ENCODE measurements around the gene PTPRN.
"Not testable (repeated sequence)": the region's sequence is repeated elsewhere in the genome, so short reads cannot be mapped to it uniquely, and the experiment has no call there.

Gene PTPRN

GRCh38 chr2:219296631-219297391, 12.4 kb downstream of the PTPRN start:
- FAIRE-seq, result no peak
- no peak for TF ChIP-seq POLR2A (IDR thresholded peaks at IDR 0.05; ENCODE audit: low read depth, low read length)

DNA sequence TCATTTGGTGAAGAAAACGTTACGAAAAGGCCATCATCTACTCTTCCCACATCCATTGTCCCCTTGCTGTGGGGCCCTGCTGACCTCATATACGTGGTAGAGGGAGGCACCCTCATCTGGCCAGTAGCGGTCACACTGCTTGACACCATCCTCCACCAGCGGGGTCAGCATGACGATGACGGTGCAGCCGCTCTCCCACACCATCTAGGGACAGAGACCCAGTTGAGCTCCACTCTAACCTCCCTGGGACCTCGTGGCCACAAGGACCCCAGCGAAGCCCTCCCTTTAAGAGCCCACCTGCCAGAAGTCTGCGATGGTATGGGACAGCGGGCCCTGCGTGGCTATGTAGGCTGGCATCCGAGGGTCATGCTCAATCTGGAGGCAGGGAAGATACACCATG, 13.1 kb downstream of the PTPRN start:
- FAIRE-seq (no peak), DNase-seq (ENCODE audit: insufficient read length, low spot score) (no peak)
- no peak for TF ChIP-seq POLR2A (IDR thresholded peaks at IDR 0.05; ENCODE audit: low read depth, low read length)

More at GRCh38 chr2:219296631-219297391, 12.4 kb downstream of the PTPRN start:
- DNase-seq (ENCODE audit: insufficient read length, low spot score), result no peak

DNA sequence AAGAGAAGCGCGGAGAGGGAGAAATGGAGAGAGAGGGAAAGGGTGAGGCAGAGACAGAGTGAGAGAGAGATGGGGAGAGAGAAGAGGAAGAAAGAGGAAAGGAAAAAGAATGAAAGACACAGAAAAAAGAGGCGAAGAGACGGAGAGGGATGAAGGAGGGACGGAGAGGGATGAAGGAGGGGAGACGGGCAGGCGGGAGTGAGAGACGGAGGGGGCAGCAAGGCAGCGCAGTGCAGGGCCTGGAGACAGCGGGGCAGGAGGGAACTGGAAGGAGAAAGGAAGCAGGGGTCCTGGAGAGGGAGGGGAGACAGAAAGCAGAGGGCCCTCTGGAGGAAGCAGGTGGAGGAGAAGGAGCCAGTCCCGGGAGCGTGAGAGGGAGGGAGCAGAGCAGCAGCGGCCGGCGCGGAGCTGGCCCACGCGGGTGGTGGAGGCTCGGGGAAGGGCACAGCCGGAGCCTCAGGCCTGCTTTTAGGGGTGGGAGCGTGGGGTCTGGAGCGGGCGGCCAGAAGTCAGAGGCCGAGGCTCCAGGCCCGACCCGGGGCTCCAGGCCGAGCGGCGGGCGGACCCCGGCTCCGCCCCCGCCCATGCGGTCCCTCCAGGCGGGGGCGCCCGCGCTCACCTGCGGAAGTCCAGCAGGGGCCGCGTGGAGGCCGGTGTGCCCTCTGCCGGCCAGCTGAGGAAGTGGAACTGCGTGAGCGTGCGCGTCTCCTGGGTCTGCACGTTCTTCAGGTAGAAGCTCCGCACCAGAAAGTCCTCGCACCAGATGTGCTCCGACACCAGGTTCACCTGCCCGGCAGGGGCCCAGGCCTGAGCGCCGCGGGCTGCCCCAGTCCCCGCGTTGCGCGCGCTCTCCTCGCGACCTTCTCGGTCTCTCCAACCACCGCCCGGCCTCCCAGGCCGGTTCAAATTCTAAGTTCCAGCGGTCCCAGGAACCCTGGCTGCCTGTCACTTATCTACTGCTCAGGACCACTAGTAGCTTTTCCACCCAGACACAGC, 14.5 kb downstream of the PTPRN start:
- DNase-seq (ENCODE audit: insufficient read length, low spot score), result peak; percentile 87
- no peak for FAIRE-seq
- peak; percentile 28; the same call in 1 of the 2 replicates for TF ChIP-seq POLR2A (IDR thresholded peaks at IDR 0.05; ENCODE audit: low read depth, low read length)

DNA sequence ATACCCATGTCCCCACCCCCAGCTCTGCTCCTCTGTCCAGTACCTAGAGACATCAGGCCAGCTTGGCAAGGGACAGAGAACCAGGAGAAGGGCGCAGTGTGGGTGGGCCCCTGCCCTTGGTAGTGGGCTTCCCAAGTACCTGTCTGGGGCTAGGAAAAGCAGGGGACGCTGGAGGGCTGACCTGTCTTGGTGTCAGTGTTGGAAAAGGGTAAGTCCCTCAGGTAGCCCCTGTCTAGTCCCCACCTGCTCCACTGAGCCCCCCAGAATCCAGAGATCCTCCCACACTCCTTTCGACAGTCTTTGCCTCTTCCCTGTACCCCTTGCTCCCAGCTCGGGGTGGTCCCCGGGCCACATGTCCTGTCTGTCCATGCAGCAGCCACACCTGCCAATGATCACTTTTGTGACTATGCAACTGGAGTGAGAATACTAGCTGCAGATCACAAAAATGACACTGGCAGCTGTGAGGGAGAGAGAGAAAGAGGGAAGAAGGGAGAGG, 15.4 kb downstream of the PTPRN start:
- no peak for TF ChIP-seq POLR2A (IDR thresholded peaks at IDR 0.05; ENCODE audit: low read depth, low read length)
- no peak for DNase-seq (ENCODE audit: insufficient read length, low spot score)
- no peak for FAIRE-seq

GRCh38 chr2:219292616-219293015, 16.6 kb downstream of the PTPRN start:
- FAIRE-seq, result no peak
- no peak for DNase-seq (ENCODE audit: insufficient read length, low spot score)
- no peak for TF ChIP-seq POLR2A (IDR thresholded peaks at IDR 0.05; ENCODE audit: low read depth, low read length)

DNA sequence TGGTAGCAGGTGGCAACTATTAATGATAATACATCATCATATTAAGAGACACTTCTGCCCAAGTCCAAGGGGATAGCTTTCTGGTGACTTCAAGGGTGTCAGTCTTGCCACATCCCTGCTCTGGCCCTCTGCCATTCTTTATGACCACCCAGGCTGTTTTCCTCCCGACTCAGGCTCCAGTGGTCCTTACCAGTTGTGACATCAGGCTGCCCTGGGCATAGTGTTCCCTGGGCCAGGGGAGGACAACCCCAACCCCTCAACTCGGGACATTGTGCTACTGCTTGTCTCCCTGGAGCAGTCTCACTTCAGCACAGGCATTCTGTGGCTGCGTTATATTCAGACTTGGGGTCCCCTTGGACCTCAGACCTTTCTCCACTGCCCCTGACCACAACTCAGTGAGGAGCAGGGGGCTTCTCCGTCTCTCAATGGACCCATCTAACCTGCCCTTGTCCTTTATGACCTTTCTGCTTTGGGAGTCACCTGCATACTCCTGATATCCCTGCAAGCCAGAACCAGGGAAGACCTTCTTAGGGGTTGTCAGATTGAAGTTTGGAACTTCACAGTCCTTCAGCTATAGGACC, 17.2 kb downstream of the PTPRN start:
- FAIRE-seq (no peak), DNase-seq (ENCODE audit: insufficient read length, low spot score) (no peak)
- TF ChIP-seq POLR2A (IDR thresholded peaks at IDR 0.05; ENCODE audit: low read depth, low read length), result no peak

DNA sequence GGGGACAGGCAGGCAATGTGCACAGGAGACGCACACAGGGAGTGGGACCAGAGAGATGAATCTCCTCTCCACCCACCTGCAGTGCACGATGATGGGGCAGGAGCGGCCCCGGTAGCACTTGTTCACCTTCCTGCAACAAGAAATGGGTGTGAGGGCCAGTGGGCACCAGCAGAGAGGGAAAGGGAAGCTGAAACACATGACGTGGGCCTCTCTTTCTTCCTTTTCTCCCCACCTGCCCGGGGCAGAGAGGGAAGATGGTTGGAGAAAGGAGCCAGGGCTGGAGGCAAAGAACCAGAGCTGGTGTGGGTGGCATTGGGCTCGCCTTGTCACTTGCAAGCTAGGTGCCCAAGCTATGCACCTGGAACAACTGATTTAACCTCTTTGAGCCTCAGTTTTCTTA, 17.8 kb downstream of the PTPRN start:
- no peak for TF ChIP-seq POLR2A (IDR thresholded peaks at IDR 0.05; ENCODE audit: low read depth, low read length)
- no peak for DNase-seq (ENCODE audit: insufficient read length, low spot score)
- FAIRE-seq, result no peak

DNA sequence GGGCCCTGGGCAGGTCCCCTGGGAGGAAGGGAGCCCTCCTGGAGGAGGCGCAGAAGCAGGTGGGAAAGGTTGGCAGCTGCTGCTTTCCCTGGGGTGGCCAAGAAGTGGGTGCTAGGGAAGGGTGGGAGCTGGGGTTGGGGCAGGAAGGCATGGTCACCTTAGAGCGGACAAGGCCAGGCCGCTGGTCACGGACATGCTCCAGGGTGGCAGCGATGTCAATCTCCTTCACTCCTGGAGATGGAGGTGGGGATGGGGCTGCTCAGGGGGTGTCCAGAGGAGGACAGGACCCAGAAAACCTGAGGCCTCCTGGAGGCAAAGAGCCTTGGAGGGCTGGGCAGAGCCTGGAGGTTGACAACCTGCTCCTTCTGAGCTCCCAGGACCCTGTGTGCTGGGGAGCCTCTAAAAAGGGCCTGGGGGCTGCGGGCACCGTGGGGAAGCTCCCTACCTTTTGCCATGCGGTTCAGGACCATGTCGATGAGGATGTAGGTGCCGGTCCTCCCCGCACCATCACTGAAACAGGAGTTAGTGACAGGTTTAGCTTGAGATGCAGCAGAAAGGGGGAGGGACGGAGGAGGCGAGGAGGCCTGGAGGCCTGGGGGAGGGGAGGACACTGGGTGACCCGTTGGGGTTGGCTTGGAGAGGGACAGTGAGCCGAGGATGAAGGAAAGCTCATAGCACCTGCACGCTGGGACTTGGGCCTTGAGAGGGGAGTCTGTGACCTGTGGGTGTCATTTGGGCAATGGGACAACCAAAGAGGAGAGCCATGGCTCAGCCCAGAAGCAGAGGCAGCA, 18.6 kb downstream of the PTPRN start:
- DNase-seq (ENCODE audit: insufficient read length, low spot score), result no peak
- no peak for TF ChIP-seq POLR2A (IDR thresholded peaks at IDR 0.05; ENCODE audit: low read depth, low read length)
- FAIRE-seq, result no peak

DNA sequence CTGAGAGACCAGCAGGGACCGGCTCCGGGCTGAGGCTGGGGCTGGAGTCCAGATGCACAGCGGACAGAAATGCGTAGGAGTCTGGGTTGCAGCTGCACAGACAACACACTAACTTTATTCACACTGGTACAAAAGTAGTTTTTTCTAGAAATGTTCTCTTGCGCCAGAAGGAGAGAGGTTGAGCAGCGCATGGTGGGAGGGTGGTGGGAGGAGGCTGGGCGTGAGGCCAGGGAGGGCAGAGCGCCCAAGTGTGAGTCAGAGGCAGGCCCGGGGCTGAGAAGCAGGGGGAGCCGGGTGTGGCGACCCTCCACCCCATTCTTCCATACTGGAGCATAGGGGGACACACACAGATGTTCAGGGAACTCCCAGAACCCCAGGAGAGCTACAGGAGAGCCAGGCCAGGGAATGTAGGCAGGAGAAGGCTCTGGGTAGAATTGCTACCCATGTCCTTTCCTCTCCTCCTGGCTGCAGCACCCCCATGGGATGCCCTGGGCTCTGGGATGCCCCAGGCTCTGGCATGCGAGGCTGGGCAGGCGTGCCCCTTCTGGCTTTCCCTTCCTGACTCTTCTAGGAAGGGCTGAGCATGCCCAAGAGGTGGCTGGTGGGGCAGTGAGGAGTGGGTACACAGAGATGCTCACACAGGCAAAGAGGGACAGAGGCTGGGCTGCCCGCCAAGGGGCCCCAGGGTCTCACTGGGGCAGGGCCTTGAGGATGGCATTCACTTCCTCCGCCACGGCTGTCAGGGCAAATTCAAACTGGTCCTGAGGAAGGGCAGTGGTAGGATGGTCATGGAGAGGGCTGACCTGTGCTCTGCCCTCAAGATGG, 19.5 kb downstream of the PTPRN start:
- no peak for FAIRE-seq

GRCh38 chr2:219289195-219289536, 20.0 kb downstream of the PTPRN start:
- no peak for FAIRE-seq
- DNase-seq (ENCODE audit: insufficient read length, low spot score), result no peak
- TF ChIP-seq POLR2A (IDR thresholded peaks at IDR 0.05; ENCODE audit: low read depth, low read length), result no peak

More for the DNA sequence above, 19.5 kb downstream of the PTPRN start:
- DNase-seq (ENCODE audit: insufficient read length, low spot score), result peak; percentile 76
- TF ChIP-seq POLR2A (IDR thresholded peaks at IDR 0.05; ENCODE audit: low read depth, low read length), result no peak

- no peak for TF ChIP-seq POLR2A (IDR thresholded peaks at IDR 0.05; ENCODE audit: low read depth, low read length)
- DNase-seq (ENCODE audit: insufficient read length, low spot score), result no peak
- no peak for FAIRE-seq
Observed at GRCh38 chr2:219287580-219288265, 21.5 kb downstream of the PTPRN start.

DNA sequence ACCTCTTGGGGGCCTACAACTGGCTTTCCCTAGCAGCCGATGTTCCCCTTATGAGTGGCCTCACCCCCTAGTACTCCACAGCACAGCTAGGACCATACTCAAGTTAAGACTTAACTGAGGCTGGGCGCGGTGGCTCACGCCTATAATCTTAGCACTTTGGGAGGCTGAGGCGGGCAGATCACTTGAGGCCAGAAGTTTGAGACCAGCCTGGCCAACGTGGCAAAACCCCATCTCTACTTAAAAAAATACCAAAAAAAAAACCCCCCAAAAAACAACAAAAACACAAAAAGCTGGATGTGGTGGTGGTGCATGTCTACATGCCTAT, 22.1 kb downstream of the PTPRN start:
- FAIRE-seq; DNase-seq (ENCODE audit: insufficient read length, low spot score): not testable (repeated sequence)

Measured in H54 (cell line).